OCI-LY7 (cell line): ENCODE results near the gene AIRE.

Experiments used
- EZH2phosphoT487 ChIP-seq: fragments of 200-600 bp; sonication (generic); IDR thresholded peaks from 2 replicates; pipeline ENCODE4 v1.6.1; 2018; ENCODE audit warnings: low read depth, borderline replicate concordance, mild to moderate bottlenecking, mixed run types, antibody characterized with exemption, low read length, moderate library complexity, mixed read lengths
- TF ChIP-seq, protein P1 (sequence below): fragments of 200-600 bp; sonication (generic); conservative IDR thresholded peaks from 2 replicates; pipeline ENCODE4 v1.5.1; 2014; ENCODE audit warnings: mild to moderate bottlenecking, antibody characterized with exemption, low read length, moderate library complexity, mixed read lengths

DNA sequence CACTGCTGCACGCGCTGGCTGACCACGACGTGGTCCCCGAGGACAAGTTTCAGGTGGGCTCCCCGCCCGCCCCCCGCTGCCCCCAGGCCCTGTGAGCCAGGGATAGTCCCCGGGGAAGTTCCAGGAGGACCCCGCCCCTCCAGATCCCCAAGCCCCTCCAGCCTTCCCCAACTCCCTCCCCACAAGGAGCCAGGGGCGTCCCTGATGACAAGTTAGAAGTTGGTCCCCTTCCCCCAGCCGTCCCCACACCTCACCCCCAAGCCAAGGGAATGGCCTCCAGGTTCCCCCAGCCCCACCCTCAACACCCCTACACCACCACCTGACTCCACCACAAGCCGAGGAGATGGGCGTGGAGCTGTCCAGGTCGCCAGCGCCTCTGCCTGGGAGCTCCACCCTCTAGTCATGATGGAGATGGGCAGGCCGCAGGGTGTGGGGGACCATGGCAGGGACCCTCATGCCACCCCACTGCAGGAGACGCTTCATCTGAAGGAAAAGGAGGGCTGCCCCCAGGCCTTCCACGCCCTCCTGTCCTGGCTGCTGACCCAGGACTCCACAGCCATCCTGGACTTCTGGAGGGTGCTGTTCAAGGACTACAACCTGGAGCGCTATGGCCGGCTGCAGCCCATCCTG is 525 bp downstream of the AIRE start:
- TF ChIP-seq, protein P1, sequence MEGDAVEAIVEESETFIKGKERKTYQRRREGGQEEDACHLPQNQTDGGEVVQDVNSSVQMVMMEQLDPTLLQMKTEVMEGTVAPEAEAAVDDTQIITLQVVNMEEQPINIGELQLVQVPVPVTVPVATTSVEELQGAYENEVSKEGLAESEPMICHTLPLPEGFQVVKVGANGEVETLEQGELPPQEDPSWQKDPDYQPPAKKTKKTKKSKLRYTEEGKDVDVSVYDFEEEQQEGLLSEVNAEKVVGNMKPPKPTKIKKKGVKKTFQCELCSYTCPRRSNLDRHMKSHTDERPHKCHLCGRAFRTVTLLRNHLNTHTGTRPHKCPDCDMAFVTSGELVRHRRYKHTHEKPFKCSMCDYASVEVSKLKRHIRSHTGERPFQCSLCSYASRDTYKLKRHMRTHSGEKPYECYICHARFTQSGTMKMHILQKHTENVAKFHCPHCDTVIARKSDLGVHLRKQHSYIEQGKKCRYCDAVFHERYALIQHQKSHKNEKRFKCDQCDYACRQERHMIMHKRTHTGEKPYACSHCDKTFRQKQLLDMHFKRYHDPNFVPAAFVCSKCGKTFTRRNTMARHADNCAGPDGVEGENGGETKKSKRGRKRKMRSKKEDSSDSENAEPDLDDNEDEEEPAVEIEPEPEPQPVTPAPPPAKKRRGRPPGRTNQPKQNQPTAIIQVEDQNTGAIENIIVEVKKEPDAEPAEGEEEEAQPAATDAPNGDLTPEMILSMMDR: no peak
- no peak for TF ChIP-seq EZH2phosphoT487
